GM19023 (cell line): Measurements from ENCODE around the gene CD70.
"Not testable (repeated sequence)": the region's sequence is repeated elsewhere in the genome, so short reads cannot be mapped to it uniquely, and the experiment has no call there.

Source experiments
- ATAC-seq: cut with Tn5 transposase; IDR thresholded peaks from one replicate; pipeline ENCODE4 v1.9.1; 2021; ENCODE audit warnings: mild to moderate bottlenecking, moderate library complexity; ENCODE audit not compliant: unreplicated experiment

CD70 gene

GRCh38 chr19:6572217-6572616 is 18.7 kb downstream of the CD70 start:
- no peak for ATAC-seq

DNA sequence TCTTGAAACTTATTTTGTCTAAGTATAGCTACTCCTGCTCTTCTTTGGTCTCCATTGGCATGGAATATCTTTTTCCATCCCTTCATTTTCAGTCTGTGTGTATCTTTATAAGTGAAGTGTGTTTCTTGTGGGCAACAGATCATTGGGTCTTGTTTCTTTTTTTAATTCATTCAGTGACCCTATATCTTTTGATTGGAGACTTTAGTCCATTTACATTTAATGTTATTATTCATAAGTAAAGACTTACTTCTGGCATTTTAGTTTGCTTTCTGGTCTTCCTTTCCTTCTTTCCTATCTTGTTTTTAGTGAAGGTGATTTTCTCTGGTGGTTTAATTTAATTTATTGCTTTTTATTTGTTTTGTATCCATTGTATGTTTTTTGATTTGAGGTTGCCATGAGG is 19.8 kb downstream of the CD70 start:
- no peak for ATAC-seq

GRCh38 chr19:6570764-6571163 is 20.2 kb downstream of the CD70 start:
- no peak for ATAC-seq

DNA sequence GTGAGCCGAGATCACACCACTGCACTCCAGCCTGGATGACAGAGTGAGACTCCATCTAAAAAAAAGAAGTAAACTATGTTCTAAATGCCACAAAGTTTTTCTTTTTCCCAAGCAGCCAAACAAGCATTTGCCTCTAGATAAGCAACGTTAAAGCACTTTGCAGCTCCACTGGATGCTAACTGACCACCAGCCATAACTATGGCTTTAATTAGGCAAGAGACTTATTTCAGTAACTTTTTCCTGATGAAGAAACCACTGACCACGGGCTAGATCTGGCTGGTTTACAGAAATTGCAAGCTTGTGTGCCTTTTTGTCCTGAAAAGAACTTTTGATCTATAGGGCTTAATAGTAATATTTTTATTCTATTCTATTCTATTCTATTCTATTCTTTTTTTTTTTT is 22.1 kb downstream of the CD70 start:
- no peak for ATAC-seq

- ATAC-seq, result no peak
These were observed 22.9 kb downstream of the CD70 start for GRCh38 chr19:6568010-6568526.

DNA sequence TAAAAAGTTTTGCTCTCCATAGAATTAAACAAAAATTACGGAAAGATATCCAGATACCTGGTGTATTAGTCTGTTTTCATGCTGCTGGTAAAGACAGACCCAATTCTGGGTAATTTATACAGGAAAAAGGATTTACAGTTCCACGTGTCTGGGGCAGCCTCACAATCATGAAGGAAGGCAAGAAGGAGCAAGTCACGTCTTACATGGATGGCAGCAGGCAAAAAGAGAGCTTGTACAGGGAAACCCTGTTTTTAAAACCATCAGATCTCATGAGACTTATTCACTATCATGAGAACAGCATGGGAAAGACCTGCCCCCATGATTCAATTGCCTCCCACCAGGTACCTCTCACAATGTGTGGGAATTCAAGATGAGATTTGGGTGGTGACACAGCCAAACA is 24.2 kb downstream of the CD70 start:
- ATAC-seq, result not testable (repeated sequence)

DNA sequence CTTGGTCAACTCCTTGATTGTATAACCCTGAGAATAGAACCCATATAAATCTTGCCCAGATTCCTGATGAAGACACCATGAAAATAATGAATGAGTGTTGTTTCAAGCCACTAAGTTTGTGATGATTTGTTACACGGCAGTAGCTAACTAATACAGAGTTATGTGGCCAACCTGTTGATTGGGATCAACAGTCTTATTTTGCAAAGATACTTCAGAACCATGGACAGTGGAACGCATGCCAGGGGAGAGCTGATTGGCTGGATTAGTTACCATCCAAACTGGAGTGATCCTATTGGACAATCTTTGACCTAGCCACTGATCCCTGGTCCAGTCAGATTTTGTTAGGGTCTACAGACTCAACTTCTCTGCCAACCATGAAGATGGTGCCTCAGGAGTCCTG is 26.6 kb downstream of the CD70 start:
- ATAC-seq, result no peak

GRCh38 chr19:6562437-6562836 is 28.5 kb downstream of the CD70 start:
- ATAC-seq, result not testable (repeated sequence)

- ATAC-seq, result no peak
These were observed 34.3 kb downstream of the CD70 start for GRCh38 chr19:6556480-6557195.

DNA sequence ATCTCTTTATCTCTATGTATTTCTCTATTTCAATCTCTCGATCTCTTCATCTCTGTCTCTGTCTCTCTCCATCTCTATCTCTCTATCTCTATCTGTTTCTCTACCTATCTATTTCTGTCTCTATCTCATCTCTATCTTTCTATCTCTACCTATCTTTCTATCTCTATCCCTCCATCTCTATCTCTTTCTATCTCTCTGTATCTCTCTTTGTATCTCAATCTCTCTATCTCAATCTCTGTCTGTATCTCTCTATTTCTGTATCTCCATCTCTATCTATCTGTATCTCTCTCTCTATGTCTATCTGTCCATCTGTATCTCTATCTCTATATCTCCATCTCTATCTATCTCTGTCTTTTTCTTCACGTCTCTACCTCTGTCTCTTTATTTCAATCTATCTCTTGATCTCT is 34.9 kb downstream of the CD70 start:
- no peak for ATAC-seq

- ATAC-seq, result no peak
These were observed 39.1 kb downstream of the CD70 start for GRCh38 chr19:6551607-6552450.

- ATAC-seq, result no peak
These were observed 39.9 kb downstream of the CD70 start for GRCh38 chr19:6551091-6551490.

DNA sequence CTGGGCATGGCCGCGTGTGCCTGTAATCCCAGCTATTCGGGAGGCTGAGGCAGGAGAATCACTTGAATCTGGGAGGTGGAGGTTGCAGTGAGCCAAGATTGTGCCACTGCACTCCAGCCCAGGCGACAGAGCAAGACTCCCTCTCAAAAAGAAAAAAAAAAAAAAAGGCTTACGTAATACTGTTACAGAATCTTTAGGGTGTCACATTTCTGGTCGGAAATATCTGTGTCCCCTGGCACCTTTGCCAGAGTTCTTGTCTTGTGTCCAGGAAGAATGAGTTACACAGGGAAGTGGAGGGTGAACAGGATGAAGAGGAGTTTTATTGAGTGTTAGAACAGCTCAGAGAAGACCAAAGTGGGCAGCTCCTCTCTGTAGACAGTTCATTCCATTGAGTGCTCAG is 40.3 kb downstream of the CD70 start:
- not testable (repeated sequence) for ATAC-seq

DNA sequence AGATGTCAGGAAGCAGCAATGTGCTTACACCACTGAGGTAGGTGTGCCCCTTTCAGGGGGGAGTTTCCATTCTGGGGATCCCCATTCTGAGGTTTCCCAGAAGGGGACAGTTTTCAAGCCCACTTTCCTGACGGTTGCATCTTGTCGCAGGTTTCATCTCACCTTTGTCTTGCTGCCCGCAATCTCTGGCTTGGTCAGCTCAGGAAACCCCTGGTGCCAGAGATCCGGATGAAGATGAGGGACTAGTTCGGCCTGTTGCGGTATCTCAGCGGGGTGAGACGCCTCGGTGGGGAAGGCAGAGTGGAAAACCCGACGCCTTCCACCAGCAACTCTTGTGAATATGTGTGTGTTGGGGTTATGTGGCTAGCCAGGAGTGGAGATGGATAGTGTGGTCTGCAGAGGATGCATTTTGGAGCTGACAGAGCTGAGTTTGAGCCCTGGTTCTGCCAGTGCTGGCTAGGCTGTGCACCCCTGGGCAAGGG is 47.0 kb downstream of the CD70 start:
- no peak for ATAC-seq

GRCh38 chr19:6540918-6541689 is 49.8 kb downstream of the CD70 start:
- no peak for ATAC-seq

GRCh38 chr19:6539514-6539913 is 51.4 kb downstream of the CD70 start:
- ATAC-seq, result no peak
